Measurements from ENCODE around the gene ACAP3.

DNA sequence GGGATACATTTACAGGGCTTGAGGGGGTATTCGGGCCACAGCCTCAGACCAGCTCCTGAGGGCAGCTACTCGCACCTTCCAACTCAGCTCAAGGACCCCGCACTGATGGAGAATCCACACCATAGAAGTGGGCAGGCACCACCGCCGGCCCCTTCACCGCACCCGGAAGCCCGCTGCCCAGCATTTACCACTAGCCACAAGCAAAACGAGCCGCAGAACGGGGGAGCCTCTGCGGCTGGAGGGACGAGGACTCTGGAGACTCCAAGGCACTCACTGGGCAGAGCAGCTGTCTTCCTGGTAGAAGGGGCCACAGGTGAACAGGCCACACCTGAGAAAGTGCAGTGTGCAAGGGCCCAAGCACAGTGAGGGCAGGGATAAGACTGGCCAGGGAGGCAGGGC is 39.4 kb downstream of the ACAP3 start:
- no peak for TF ChIP-seq POLR2AphosphoS5 (IDR thresholded peaks at IDR 0.05; ENCODE audit: low read depth)
- TF ChIP-seq, protein P1, sequence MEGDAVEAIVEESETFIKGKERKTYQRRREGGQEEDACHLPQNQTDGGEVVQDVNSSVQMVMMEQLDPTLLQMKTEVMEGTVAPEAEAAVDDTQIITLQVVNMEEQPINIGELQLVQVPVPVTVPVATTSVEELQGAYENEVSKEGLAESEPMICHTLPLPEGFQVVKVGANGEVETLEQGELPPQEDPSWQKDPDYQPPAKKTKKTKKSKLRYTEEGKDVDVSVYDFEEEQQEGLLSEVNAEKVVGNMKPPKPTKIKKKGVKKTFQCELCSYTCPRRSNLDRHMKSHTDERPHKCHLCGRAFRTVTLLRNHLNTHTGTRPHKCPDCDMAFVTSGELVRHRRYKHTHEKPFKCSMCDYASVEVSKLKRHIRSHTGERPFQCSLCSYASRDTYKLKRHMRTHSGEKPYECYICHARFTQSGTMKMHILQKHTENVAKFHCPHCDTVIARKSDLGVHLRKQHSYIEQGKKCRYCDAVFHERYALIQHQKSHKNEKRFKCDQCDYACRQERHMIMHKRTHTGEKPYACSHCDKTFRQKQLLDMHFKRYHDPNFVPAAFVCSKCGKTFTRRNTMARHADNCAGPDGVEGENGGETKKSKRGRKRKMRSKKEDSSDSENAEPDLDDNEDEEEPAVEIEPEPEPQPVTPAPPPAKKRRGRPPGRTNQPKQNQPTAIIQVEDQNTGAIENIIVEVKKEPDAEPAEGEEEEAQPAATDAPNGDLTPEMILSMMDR (IDR thresholded peaks at IDR 0.05; ENCODE audit: insufficient read depth, low read length): no peak
- TF ChIP-seq, protein P2, sequence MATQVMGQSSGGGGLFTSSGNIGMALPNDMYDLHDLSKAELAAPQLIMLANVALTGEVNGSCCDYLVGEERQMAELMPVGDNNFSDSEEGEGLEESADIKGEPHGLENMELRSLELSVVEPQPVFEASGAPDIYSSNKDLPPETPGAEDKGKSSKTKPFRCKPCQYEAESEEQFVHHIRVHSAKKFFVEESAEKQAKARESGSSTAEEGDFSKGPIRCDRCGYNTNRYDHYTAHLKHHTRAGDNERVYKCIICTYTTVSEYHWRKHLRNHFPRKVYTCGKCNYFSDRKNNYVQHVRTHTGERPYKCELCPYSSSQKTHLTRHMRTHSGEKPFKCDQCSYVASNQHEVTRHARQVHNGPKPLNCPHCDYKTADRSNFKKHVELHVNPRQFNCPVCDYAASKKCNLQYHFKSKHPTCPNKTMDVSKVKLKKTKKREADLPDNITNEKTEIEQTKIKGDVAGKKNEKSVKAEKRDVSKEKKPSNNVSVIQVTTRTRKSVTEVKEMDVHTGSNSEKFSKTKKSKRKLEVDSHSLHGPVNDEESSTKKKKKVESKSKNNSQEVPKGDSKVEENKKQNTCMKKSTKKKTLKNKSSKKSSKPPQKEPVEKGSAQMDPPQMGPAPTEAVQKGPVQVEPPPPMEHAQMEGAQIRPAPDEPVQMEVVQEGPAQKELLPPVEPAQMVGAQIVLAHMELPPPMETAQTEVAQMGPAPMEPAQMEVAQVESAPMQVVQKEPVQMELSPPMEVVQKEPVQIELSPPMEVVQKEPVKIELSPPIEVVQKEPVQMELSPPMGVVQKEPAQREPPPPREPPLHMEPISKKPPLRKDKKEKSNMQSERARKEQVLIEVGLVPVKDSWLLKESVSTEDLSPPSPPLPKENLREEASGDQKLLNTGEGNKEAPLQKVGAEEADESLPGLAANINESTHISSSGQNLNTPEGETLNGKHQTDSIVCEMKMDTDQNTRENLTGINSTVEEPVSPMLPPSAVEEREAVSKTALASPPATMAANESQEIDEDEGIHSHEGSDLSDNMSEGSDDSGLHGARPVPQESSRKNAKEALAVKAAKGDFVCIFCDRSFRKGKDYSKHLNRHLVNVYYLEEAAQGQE (IDR thresholded peaks at IDR 0.05; ENCODE audit: insufficient replicate concordance, low read depth): no peak
- no peak for TF ChIP-seq SPI1 (IDR thresholded peaks at IDR 0.05; ENCODE audit: borderline replicate concordance, low read depth)
- TF ChIP-seq GABPA (IDR thresholded peaks at IDR 0.05; ENCODE audit: low read depth): no peak

Measured in HL-60 (cell line).